Cardiac septum (tissue), 1 donor: ENCODE data around the gene STPG3. TPM values are rescaled to one million over a fixed set of nuclear protein-coding genes. Genes with fewer than 3 reads are reported as not detected.
"Not testable (repeated sequence)": the region's sequence is repeated elsewhere in the genome, so short reads cannot be mapped to it uniquely, and the experiment has no call there.

ENCODE experiments used
- DNase-seq: peaks from one replicate; pipeline ENCODE4 v3.0.0-alpha.2; 2020; ENCODE audit warnings: low spot score
- intact Hi-C: fragments of 100-400 bp; cut with DNase I; formaldehyde crosslinking; loops from one replicate; pipeline ENCODE4 v1.14.0; 2022
- total RNA-seq: library from RNA; stranded (reverse); fragmentation: NEBNext Ultra II Directional; extraction: Animal tissue kit (Norgen Biotek cat#: 25700); gene quantifications from one replicate; pipeline ENCODE4 v1.2.1, GENCODE V29; 2021
- donor health status: DM: no; HTN: no; CAD: no.

The STPG3 gene
- total RNA-seq, 1 donor from 2014 or later = not detected

DNA sequence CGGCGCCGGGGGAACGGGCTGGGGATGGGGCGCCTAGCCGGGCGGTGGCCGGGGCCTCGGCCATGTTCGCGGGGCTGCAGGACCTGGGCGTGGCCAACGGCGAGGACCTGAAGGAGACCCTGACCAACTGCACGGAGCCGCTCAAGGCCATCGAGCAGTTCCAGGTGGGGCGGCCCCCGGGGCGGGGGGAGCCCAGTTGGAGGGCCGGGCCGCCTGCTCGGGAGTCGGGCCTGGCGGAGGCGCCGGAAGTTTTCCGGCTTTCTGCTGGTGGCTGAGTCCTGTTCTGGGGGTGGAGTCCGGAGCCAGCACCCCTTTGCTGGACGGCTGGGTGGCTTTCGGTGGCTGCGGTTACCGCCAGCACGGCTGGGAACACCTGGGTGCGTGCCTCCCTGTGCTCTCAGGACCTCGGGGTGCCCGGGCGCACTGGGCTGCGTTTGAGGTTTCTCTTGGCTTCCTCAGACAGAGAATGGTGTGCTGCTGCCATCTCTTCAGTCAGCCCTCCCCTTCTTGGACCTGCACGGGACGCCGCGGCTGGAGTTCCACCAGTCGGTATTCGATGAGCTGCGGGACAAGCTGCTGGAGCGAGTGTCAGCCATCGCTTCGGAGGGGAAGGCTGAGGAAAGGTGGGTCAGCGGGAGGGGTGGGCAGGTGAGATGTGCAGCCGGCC is 4.5 kb downstream of the STPG3 start:
- intact Hi-C loops = loop anchor here (1.0 to 2.0 kb wide), 2 partner anchors 15 to 32 kb away; partner anchors contain the start of gene TUBB4B
- no peak for DNase-seq

DNA sequence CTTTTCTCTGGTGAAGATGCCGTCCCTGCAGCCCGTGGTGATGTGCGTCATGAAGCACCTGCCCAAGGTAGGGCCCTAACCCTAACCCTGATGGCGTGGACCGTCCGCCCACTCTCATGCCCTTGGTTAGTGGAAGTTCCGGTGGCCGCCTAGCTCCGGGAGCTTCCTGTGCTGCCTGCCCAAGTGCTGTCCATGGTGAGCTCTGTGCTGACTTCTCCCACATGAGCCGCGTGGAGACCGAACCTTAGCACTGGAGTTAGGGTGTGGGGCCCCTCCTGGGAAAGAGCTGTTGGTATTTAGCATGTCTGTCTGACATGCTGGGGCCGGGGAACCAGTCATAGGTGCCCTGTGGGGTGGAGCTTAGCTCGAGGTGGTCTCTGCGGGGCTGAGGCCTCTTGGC is 5.3 kb downstream of the STPG3 start:
- intact Hi-C loops = no loop called here
- DNase-seq = no peak

DNA sequence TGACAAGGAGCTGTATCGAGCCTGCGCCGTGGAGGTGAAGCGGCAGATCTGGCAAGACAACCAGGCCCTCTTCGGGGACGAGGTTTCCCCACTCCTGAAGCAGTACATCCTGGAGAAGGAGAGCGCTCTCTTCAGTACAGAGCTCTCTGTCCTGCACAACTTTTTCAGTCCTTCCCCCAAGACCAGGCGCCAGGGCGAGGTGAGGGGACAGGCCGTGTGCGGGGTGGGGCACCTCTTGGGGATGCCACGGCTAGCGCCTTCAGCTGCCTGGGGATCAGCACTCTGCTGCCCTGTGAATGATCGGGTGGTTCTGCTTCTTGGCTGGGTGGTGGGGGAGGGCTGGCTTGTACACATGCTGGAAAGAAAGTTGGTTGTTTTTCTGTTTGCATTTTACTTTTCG is 5.8 kb downstream of the STPG3 start:
- intact Hi-C loops = no loop called here
- no peak for DNase-seq

DNA sequence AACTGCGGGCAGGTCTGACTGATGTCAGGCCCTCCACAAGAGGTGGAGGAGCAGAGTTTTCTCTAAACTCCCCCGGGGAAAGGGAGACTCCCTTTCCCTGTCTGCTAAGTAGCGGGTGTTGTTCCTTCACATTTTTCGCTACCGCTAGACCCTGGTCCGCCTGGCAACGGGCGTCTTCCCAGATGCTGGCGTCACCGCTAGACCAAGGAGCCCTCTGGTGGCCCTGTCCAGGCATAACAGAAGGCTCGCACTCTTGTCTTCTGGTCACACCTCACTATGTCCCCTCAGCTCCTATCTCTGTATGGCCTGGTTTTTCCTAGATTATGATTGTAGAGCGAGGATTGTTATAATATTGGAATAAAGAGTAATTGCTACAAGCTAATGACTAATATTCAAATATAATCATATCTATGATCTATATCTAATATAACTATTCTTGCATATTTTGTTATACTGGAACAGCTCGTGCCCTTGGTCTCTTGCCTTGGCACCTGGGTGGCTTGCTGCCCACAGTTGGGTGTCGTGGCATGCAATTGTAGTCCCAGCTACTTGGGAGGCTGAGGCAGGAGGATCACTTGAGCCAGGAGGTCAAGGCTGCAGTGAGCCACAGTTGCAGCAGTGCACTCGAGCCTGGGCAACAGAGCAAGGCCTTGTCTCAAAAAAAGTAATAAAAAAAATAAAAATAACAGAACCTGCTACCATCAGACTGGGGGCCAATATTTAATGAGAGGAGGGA is 11.3 kb downstream of the STPG3 start:
- DNase-seq, intact Hi-C loops: not testable (repeated sequence)

DNA sequence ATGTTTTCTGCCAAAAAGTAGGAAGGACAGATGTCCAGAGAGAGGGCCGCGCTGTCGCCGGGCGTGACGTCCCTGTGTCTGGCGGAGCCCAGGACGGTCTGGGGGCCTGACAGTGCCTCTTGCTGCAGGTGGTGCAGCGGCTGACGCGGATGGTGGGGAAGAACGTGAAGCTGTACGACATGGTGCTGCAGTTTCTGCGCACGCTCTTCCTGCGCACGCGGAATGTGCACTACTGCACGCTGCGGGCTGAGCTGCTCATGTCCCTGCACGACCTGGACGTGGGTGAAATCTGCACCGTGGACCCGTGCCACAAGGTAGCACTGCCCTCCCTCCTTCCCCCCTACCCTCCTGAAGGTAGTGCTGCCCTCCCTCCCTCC is 11.8 kb downstream of the STPG3 start:
- DNase-seq = no peak
- intact Hi-C loops = no loop called here

DNA sequence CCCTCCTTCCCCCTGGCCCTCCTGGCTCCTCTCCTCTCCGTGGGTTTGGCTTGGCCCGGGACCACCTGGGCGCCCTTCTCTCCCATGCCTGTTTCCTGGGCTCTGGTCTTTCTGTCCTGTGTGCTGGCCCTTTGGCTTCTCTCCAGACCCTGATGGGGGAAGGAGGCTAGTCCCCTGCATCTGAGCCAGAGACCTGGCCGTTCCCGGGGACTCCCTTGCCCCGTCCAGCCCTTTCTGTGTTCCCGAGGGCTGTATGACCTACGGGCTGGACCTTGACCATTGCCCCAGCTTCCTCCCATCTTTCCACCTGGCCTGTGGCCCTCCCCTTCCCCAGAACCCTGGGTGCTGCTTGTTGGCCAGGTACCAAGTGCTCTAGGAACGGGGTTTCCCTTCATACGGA is 12.4 kb downstream of the STPG3 start:
- no peak for DNase-seq
- intact Hi-C loops = no loop called here

DNA sequence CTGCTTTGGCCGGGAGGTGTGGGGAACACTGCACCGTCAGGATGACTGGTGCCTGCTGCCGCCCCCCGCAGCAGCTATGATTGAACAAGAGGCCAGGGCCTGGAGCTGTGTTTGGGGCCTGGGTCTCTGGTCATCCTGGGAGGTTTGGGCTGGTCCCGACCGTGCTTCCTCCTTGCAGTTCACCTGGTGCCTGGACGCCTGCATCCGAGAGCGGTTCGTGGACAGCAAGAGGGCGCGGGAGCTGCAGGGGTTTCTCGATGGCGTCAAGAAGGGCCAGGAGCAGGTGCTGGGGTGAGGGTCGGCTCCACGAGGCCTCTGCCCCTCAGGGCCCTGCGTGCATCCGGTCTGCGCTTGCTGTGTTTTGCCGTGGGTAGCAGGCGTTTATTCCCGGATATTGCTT is 13.0 kb downstream of the STPG3 start:
- intact Hi-C loops = no loop called here
- DNase-seq = no peak

DNA sequence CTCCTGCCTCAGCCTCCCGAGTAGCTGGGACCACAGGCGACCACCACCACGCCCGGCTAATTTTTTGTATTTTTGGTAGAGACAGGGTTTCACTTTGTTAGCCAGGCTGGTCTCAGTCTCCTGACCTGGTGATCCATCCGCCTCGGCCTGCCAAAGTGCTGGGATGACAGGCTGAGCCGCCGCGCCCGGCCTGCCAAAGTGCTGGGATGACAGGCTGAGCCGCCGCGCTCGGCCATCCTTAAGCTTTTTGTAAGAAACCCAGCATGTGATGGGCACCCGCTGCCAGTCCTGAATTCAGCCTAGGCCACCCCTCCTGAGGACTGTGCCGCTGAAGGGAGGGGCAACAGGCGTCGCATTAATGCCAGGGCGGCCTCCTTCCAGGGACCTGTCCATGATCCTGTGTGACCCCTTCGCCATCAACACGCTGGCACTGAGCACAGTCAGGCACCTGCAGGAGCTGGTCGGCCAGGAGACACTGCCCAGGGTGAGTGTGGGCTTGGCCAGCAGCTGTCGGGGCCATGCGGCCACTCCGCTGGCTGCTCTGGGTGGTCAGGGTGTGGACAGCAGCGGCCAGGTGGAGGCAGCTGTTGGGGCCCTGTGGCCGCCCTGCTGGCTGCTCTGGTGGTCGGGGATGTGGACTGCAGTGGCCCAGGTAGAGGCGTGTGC is 14.5 kb downstream of the STPG3 start:
- DNase-seq = no peak
- intact Hi-C loops = no loop called here

DNA sequence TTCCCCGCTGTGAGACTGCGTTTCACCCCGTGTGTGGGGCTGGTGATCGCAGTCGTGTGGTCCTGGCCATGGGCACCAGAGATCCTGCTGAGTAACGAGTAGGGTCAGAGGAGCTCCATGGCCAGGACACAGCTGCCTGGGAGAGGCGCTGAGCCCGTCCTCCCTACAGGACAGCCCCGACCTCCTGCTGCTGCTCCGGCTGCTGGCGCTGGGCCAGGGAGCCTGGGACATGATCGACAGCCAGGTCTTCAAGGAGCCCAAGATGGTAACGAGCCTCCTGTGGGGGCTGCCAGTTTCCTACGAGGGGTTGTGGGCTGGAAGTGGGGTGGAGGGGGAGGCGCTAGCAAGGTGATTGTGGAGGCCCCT is 15.1 kb downstream of the STPG3 start:
- no peak for DNase-seq
- intact Hi-C loops = no loop called here

DNA sequence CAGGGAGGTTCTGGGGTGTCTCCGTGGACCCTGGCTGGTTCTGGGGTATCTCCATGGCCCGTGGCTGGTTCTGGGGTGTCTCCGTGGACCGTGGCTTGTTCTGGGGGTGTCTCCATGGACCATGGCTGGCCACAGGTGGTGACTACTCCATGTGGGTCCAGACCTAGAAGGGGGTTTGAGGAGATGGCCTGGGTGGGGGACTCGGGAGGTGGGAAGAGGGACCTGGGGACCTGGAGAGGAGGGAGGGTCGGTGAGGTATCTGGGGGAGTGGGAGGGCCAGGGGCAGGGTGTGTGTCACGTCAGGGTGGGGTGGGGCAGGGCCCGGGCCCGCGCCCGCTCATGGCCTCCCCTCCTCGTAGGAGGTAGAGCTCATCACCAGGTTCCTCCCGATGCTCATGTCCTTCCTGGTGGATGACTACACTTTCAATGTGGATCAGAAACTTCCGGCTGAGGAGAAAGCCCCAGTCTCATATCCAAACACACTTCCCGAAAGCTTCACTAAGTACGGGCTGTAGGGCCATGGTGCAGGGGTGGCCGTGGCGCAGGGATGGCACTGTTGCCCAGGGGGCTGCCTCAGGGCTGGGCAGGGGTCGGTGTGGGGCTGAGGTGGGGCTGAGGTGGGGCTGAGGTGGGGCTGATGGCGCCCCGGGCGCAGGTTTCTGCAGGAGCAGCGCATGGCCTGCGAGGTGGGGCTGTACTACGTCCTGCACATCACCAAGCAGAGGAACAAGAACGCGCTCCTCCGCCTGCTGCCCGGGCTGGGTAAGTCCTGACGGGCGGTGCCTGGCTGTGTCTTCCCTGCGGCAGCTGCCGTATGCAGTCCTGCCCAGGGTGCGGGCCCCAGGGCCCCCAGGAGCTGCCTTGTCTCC is 15.7 kb downstream of the STPG3 start:
- intact Hi-C loops = no loop called here
- no peak for DNase-seq

DNA sequence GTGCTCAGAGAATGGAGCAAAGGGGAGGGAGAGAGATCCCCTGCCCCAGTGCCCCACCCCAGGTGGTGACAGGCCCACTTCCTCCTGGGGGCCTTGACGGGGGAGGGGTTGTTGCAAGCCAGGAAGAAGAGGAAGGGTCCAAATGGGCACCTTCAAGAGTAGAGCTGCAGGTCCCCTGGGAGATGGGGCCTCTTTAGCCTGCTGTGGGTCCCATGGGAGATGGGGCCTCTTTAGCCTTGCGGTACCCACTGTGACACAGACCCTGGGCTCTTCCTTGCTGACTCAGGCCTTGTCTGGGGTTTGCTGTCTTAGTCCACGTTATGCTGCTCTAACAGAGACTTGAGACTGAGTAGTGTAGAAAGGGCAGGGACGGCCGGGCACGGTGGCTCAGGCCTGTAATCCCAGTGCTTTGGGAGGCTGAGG is 16.9 kb downstream of the STPG3 start:
- no peak for DNase-seq
- intact Hi-C loops = no loop called here

DNA sequence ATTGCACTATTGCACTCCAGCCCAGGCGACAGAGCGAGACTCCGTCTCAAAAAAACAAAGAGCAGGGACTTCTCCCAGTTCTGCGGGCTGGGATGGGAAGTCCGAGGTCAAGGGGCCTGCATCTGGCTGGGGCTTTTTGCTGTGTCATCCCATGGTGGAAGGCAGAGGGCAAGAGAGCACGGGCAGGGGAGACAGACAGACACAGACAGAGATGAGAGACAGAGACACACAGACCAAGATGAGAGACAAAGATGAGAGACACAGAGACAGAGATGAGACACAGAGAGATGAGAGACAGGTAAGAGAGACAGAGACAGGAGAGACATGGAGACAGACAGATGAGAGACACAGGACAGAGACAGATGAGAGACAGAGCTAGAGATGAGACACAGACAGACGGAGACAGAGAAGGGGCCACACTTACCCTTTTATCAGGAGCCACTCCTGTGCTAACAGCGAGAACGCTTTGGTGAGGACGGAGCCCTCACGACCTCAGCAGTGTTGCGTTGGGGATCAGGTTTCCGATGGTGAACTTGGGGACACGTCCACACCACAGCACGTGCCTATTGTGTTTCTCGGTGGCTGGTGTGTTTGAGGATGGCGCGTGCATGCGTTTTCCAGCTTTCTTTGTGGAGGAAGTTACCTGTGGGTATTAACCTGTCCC is 17.6 kb downstream of the STPG3 start:
- DNase-seq = no peak
- intact Hi-C loops = no loop called here

DNA sequence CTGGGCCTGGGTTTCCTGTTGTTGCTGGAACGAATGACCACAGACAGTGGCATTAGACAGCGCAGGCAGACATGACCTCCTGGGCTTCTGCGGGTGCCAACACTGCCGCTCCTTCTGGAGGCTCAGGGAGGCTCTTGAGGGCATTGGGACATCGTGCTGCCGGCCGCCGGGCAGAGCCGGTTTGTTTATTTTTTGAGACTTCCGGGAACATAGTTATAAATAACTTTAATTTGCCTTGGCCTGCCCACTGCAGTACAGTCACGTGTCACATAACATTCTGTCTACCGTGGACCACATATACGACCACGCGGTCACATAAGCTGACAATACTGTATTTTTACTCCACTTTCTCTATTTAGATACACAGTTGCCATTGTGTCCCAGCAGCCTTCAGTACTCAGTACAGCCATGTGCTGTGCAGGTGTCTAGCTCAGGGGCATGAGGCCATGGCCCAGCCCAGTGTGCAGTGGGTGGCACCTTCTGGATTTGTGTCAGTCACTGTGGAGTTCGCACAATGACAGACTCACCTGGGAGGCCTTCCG is 18.2 kb downstream of the STPG3 start:
- DNase-seq = no peak
- intact Hi-C loops = no loop called here

DNA sequence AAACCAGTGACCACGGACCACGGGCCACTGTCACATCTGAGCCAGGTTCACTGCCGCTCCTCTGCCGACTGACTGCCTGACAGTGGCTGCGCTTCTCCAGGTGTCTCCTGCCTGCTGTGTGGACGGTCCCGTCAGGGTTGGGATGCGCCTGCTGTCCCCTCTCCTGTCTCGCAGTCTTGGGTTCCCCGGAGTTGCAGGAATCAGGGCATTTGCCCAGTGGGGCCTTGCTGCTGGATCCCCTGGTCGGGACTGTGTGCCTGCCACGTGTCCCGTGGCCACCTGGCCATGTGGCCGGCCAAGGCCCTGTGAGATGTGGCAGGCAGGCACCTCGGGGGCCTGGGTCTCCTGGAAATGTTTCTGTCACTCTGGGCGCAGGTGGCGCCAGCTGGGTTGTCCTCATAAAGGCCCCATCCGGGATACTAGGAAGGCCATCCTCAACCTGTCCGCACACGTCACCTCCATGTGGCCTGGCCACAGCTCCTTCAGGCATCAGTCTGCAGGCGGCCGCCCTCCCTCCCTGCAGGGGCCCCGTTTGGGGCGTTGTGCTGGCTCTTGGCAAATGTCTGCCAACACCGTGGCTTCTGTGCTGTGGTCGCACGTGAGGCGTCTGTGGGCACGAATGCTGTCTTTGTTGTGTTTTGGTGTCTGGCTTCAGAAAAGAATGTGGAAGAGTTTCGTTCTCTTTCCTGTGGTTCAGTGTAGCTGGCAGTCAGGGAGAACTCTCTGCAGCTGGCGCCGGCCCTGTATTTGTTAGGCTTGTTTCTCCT is 20.0 kb downstream of the STPG3 start:
- no peak for DNase-seq
- intact Hi-C loops = no loop called here

DNA sequence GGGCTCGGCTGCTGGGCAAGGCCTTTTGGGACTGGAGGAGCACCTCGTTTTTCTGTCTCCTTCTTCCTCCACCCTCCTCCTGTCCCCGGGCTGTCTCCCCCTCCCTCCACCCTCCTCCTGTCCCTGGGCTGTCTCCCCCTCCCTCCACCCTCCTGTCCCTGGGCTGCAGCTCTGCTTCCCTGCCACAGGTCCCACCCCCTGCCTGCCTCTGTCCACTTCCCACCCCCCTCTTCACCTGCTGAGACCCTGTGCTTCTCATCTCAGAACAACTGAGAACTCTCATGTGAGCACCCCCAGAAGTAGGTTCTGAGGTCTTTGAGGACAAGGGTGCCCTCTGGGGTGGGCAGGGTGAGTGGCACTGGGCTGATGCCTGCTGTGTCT is 20.6 kb downstream of the STPG3 start:
- intact Hi-C loops = no loop called here
- DNase-seq = no peak

DNA sequence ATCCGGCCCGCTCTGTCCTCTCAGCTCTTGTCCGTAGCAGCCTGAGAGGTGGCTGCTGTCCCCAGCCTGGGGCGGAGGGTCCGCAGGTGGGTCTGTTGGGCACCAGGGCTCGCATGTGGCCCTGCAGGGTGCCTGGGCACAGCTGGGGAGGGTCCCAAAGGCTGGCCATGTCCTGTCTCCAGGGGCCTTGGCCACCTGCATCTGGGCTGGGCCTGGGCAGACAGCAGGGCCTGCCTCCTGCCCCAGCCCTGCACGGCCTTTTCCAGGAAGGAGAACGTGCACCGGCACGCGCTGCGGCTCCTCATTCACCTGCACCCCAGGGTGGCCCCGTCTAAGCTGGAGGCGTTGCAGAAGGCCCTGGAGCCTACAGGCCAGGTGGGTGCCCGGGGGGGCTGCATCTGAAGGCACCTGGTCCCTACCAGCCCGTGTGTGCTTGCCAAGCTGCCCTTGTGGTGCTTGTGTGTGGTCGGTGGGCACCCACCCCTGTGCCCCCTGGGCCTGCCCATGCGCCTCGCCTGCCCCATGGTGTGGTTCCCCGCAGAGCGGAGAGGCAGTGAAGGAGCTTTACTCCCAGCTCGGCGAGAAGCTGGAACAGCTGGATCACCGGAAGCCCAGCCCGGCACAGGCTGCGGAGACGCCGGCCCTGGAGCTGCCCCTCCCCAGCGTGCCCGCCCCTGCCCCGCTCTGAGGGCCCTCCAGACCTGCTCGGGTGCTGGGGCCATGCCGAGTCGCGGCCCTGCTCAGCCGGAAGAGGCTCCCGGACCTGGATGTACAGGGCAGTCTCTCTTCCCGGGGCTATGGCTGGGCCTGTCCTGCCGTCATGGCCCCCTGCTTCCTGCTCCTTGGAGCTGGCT is 21.4 kb downstream of the STPG3 start:
- DNase-seq = no peak
- intact Hi-C loops = no loop called here

DNA sequence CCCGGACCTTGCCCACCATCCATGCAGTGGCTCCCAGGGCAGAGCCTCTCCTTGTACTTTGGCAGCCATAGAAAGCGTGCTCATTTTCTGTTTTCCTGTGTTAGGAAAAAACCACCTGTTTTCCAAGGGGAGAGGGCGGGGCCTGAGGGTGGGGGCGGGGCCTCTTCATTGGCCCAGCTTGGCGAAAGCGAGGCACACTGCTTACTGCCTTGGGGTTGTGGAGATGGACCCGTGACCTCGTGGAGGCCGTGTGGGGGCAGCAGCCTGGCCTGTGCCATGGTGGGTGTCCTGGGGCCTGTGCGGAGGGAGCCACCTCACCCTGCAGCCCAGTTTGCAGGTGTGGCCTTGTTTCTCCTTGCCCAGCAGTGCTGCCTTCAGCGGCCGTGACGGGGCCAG is 22.0 kb downstream of the STPG3 start:
- intact Hi-C loops = no loop called here
- DNase-seq = no peak
